Keratinocyte (primary cell): ENCODE measurements around the gene CSMD2. TPM values are rescaled to one million over a fixed set of nuclear protein-coding genes. Genes with fewer than 3 reads are reported as not detected.
"Not testable (repeated sequence)": the region's sequence is repeated elsewhere in the genome, so short reads cannot be mapped to it uniquely, and the experiment has no call there.

Experiments
- DNase-seq: peaks from one replicate; pipeline ENCODE4 v3.0.0-alpha.2; 2011; ENCODE audit warnings: low read depth, missing footprints, low spot score
- FAIRE-seq: peaks from 2 replicates; lab custom pipeline; 2011; peaks lifted over from hg19 to GRCh38; lab: Jason Lieb, UNC
- H2AFZ ChIP-seq: 2 replicates; pipeline ENCODE4 v1.6.0; 2012; ENCODE audit warnings: low read length, control low read depth, inconsistent platforms; ENCODE audit not compliant: control insufficient read depth
- H3K27ac ChIP-seq: 2 replicates; pipeline ENCODE4 v1.5.1; 2011; ENCODE audit warnings: low read length; ENCODE audit not compliant: control insufficient read depth, insufficient read depth
- H3K27me3 ChIP-seq: 3 replicates; pipeline ENCODE4 v1.6.0; 2011; ENCODE audit warnings: low read length; ENCODE audit not compliant: control insufficient read depth, insufficient read depth; ENCODE audit errors: extremely low read depth
- H3K36me3 ChIP-seq, 2 experiments: 2 replicates in 1 of 2; 3 replicates in 1 of 2; pipeline ENCODE4 v1.5.1; 2011; ENCODE audit warnings: low read length in 2 of 2, mild to moderate bottlenecking in 1 of 2; ENCODE audit not compliant: control insufficient read depth in 2 of 2, insufficient read depth in 2 of 2; ENCODE audit errors: extremely low read depth in 1 of 2
- H3K4me1 ChIP-seq: 3 replicates; pipeline ENCODE4 v1.5.1; 2011; ENCODE audit warnings: low read length; ENCODE audit not compliant: control insufficient read depth, insufficient read depth; ENCODE audit errors: extremely low read depth
- H3K4me2 ChIP-seq: 3 replicates; pipeline ENCODE4 v1.6.0; 2011; ENCODE audit warnings: low read depth, low read length; ENCODE audit not compliant: control insufficient read depth, insufficient read depth; ENCODE audit errors: extremely low read depth
- H3K4me3 ChIP-seq, 3 experiments: fragments of 200-600 bp in 1 of 3; sonication (generic) in 1 of 3; 2 replicates in 2 of 3; 3 replicates in 1 of 3; pipeline ENCODE4 v1.5.1; 2011 to 2016; ENCODE audit warnings: low read length in 3 of 3, mild to moderate bottlenecking in 3 of 3, control low read depth in 2 of 3, inconsistent platforms in 1 of 3, low read depth in 1 of 3, mixed read lengths in 1 of 3, mixed run types in 1 of 3, moderate library complexity in 1 of 3; ENCODE audit not compliant: control insufficient read depth in 2 of 3, insufficient read depth in 2 of 3; ENCODE audit errors: extremely low read depth in 1 of 3
- H3K79me2 ChIP-seq: 2 replicates; pipeline ENCODE4 v1.6.0; 2012; ENCODE audit warnings: low read length; ENCODE audit not compliant: control insufficient read depth, insufficient read depth
- H3K9ac ChIP-seq: 3 replicates; pipeline ENCODE4 v1.6.0; 2011; ENCODE audit warnings: low read length; ENCODE audit not compliant: control insufficient read depth, insufficient read depth; ENCODE audit errors: extremely low read depth
- H3K9me1 ChIP-seq: 3 replicates; pipeline ENCODE4 v1.6.0; 2011; ENCODE audit warnings: low read length; ENCODE audit not compliant: control insufficient read depth, insufficient read depth; ENCODE audit errors: extremely low read depth
- H3K9me3 ChIP-seq: 2 replicates; pipeline ENCODE4 v1.5.1; 2012; ENCODE audit warnings: low read depth, low read length; ENCODE audit not compliant: control insufficient read depth
- H4K20me1 ChIP-seq: 3 replicates; pipeline ENCODE4 v1.6.0; 2011; ENCODE audit warnings: low read length; ENCODE audit not compliant: control insufficient read depth, insufficient read depth; ENCODE audit errors: extremely low read depth
- CTCF ChIP-seq, 3 experiments: IDR thresholded peaks in 1 of 3; conservative IDR thresholded peaks in 1 of 3; optimal IDR thresholded peaks in 1 of 3; 2 replicates in 2 of 3; 3 replicates in 1 of 3; pipeline versions ENCODE3 to v1.5.1; 2011; ENCODE audit warnings: low read length in 3 of 3, mild to moderate bottlenecking in 3 of 3, moderate library complexity in 2 of 3, control low read depth in 1 of 3, inconsistent platforms in 1 of 3; ENCODE audit not compliant: insufficient read depth in 2 of 3; ENCODE audit errors: extremely low read depth in 1 of 3
- EZH2 ChIP-seq: IDR thresholded peaks from one replicate; pipeline ENCODE4 v1.6.1; 2012; ENCODE audit warnings: inconsistent platforms, mild to moderate bottlenecking, low read length, moderate library complexity
- dilution Hi-C: fragments of 300-500 bp; cut with MboI; formaldehyde crosslinking; loops from one replicate; pipeline ENCODE4 v1.7.0; 2020; ENCODE audit warnings: low sequenced_read_pairs; ENCODE audit not compliant: extremely low pct_ligation_motif_present
- polyA plus RNA-seq, 5 experiments: library from polyadenylated mRNA; depleted of rRNA in 3 of 5; stranded (reverse) in 3 of 5; stranded (forward) in 1 of 5; unstranded in 1 of 5; fragments of >200 nt; gene quantifications; 1 replicate in 1 of 5; 2 replicates in 3 of 5; 3 replicates in 1 of 5; pipeline versions ENCODE4 v1.2.1 to v1.2.3, GENCODE V29; 2011 to 2012; ENCODE audit warnings: missing spikeins in 2 of 5, low read depth in 1 of 5, low replicate concordance in 1 of 5

CSMD2 gene
- polyA plus RNA-seq, 1 donor (not counting 4 experiments of a cell fraction or from before 2014, with no cell fraction given) = 2.0 TPM

GRCh38 chr1:34100332-34100731, 64.7 kb downstream of the CSMD2 start:
- H3K9me1 ChIP-seq = no peaks in the 10 kb centered on the region
- no peaks in the 10 kb centered on the region for H4K20me1 ChIP-seq
- H3K27ac ChIP-seq = no peak overlapping the region
- no peak for TF ChIP-seq CTCF (optimal IDR thresholded peaks at IDR 0.05 in 1 of 3, IDR thresholded peaks at IDR 0.05 in 1 of 3, conservative IDR thresholded peaks at IDR 0.05 in 1 of 3; ENCODE audit: extremely low read depth in 1 of 3, insufficient read depth in 2 of 3, low read length in 3 of 3)
- TF ChIP-seq EZH2 = no peak
- no peak overlapping the region for H3K9ac ChIP-seq
- no peaks in the 10 kb centered on the region for H3K79me2 ChIP-seq
- no peak overlapping the region for H3K4me2 ChIP-seq
- DNase-seq (no peak), FAIRE-seq (no peak)
- no peaks in the 10 kb centered on the region for H3K36me3 ChIP-seq
- no peaks in the 10 kb centered on the region for H3K27me3 ChIP-seq
- H3K4me3 ChIP-seq = no peak overlapping the region
- peaks cover 9% of the 10 kb centered on the region for H3K4me1 ChIP-seq
- dilution Hi-C loops = no loop called here
- no peaks in the 10 kb centered on the region for H3K9me3 ChIP-seq
- no peak overlapping the region for H2AFZ ChIP-seq

GRCh38 chr1:34092399-34092798, 72.6 kb downstream of the CSMD2 start:
- H3K4me1 ChIP-seq, H3K79me2 ChIP-seq, H3K4me3 ChIP-seq, H3K36me3 ChIP-seq, H3K9ac ChIP-seq, H3K27ac ChIP-seq, FAIRE-seq, H3K27me3 ChIP-seq, DNase-seq, H3K4me2 ChIP-seq, dilution Hi-C loops, H3K9me3 ChIP-seq, H2AFZ ChIP-seq, H4K20me1 ChIP-seq, H3K9me1 ChIP-seq: not testable (repeated sequence)

GRCh38 chr1:34089731-34090130, 75.3 kb downstream of the CSMD2 start:
- FAIRE-seq (no peak), DNase-seq (no peak)
- Histone ChIP-seq H3K4me2 (no peak overlapping the region), H3K27ac (no peak overlapping the region), H3K9me3 (no peaks in the 10 kb centered on the region), H3K36me3 (no peaks in the 10 kb centered on the region), H3K4me3 (no peak overlapping the region), H3K4me1 (no peaks in the 10 kb centered on the region), H3K27me3 (no peaks in the 10 kb centered on the region), H3K79me2 (no peaks in the 10 kb centered on the region), H4K20me1 (no peaks in the 10 kb centered on the region), H2AFZ (no peak overlapping the region), H3K9me1 (no peaks in the 10 kb centered on the region), H3K9ac (no peak overlapping the region)
- TF ChIP-seq CTCF (optimal IDR thresholded peaks at IDR 0.05 in 1 of 3, IDR thresholded peaks at IDR 0.05 in 1 of 3, conservative IDR thresholded peaks at IDR 0.05 in 1 of 3; ENCODE audit: extremely low read depth in 1 of 3, insufficient read depth in 2 of 3, low read length in 3 of 3) = no peak
- no peak for TF ChIP-seq EZH2
- dilution Hi-C loops = no loop called here
